Neutrophil (primary cell): ENCODE measurements around the gene CCDC102A.

Experiments used
- H3K27ac ChIP-seq: fragments of 200-600 bp; sonication (generic); 2 replicates; pipeline ENCODE4 v1.5.1; 2016; ENCODE audit warnings: mild to moderate bottlenecking, moderate library complexity
- H3K27me3 ChIP-seq: fragments of 200-600 bp; sonication (generic); 2 replicates; pipeline ENCODE4 v1.6.0; 2016; ENCODE audit warnings: mild to moderate bottlenecking
- H3K36me3 ChIP-seq: fragments of 200-600 bp; sonication (generic); 2 replicates; pipeline ENCODE4 v1.5.1; 2017
- H3K4me1 ChIP-seq, 2 experiments: fragments of 200-600 bp in 1 of 2; sonication (generic) in 1 of 2; 1 replicate in 1 of 2; 2 replicates in 1 of 2; pipeline versions ENCODE4 v1.5.1 to v1.6.1; 2013 to 2016; ENCODE audit warnings: low read depth in 1 of 2, low read length in 1 of 2, mild to moderate bottlenecking in 1 of 2, moderate library complexity in 1 of 2; ENCODE audit not compliant: control insufficient read depth in 1 of 2, insufficient read depth in 1 of 2
- H3K4me3 ChIP-seq, 2 experiments: fragments of 200-600 bp in 1 of 2; sonication (generic) in 1 of 2; 1 replicate in 1 of 2; 2 replicates in 1 of 2; pipeline ENCODE4 v1.5.1; 2013 to 2016; ENCODE audit warnings: low read depth in 1 of 2, low read length in 1 of 2, mild to moderate bottlenecking in 1 of 2, moderate library complexity in 1 of 2
- H3K9me3 ChIP-seq: fragments of 200-600 bp; sonication (generic); 2 replicates; pipeline ENCODE4 v1.5.1; 2016
- TF ChIP-seq, protein P1 (sequence below): fragments of 200-600 bp; sonication (generic); IDR thresholded peaks from 2 replicates; pipeline ENCODE4 v1.5.1; 2016; ENCODE audit warnings: antibody characterized with exemption

CCDC102A gene

DNA sequence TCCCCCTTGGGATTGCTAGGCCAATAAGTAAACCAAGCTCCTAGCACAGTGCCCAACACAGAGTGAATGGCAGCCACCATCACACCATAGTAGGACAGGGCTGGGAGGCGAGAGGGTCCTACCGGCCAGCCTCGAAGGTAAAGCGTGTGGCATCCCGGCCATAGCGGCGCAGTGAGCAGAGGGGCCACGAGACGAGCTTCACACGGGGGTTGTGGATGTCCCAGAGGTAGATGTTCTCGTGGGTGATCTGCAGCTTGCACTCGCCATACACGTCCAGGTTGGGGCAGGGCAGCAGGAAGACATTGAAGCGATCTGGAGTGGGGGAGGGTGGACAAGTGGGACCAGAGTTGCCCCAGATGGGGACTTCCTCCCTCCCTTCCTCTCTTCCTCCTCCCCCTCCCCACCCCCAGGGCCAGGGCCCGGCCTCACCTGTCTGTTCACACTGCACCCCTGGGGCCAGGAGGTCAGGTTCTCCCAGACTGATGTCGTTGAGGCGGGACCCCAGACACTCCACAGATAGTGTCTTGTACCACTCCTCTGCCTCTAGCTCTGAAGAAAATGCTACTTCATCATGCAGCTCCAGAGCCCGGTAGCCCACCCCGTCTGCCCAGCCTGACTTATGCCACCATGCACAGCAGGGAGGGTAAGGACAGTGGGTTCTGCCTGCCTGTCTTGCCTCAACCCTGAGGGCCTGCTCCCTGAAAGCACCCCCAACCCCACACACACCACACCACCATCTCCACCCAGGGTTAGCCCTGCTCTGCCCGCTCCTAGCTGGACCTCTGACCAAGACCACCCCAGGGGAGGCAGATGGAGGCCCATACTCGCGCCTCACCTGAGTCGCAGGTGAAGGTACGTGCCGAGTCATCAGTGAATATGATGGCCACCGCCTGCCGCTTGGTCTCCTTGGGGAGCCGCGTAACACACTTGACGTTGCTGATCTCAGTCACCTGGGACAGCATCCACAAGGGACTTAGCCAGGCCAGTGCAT lies 61.4 kb downstream of the CCDC102A start:
- Histone ChIP-seq H3K4me1 (peaks cover 62 to 75% of the 10 kb centered on the region in 2 experiments), H3K27me3 (peaks cover 31% of the 10 kb centered on the region), H3K9me3 (no peaks in the 10 kb centered on the region), H3K27ac (no peak overlapping the region), H3K36me3 (peaks cover 19% of the 10 kb centered on the region), H3K4me3 (peak overlapping the region in 1 of 2 experiments; percentile 39)
- TF ChIP-seq, protein P1, sequence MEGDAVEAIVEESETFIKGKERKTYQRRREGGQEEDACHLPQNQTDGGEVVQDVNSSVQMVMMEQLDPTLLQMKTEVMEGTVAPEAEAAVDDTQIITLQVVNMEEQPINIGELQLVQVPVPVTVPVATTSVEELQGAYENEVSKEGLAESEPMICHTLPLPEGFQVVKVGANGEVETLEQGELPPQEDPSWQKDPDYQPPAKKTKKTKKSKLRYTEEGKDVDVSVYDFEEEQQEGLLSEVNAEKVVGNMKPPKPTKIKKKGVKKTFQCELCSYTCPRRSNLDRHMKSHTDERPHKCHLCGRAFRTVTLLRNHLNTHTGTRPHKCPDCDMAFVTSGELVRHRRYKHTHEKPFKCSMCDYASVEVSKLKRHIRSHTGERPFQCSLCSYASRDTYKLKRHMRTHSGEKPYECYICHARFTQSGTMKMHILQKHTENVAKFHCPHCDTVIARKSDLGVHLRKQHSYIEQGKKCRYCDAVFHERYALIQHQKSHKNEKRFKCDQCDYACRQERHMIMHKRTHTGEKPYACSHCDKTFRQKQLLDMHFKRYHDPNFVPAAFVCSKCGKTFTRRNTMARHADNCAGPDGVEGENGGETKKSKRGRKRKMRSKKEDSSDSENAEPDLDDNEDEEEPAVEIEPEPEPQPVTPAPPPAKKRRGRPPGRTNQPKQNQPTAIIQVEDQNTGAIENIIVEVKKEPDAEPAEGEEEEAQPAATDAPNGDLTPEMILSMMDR = no peak

DNA sequence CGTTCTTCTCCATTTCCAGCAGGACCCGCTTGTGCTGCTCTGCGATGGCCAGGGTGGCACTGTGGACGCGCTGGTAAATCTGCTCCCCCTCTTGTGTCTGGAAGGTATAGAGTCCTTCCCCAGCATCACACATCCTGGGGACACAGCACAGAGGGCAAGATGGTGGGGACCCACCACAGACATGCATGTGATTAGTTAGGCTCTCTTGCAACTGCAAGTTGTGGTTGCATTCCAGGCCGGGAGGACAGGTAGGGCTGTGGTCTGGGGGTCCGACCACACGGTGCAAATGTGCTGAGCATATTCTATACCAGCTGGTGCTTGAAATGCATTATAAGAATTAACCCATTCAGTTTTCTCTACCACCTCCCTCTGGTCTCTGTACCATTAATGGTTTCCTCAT lies 62.5 kb downstream of the CCDC102A start:
- H3K4me1 ChIP-seq = peaks cover 59 to 75% of the 10 kb centered on the region in 2 experiments
- no peak overlapping the region for H3K27ac ChIP-seq
- peaks cover 30% of the 10 kb centered on the region for H3K36me3 ChIP-seq
- TF ChIP-seq, protein P1 = no peak
- H3K4me3 ChIP-seq = no peak overlapping the region
- H3K9me3 ChIP-seq = no peaks in the 10 kb centered on the region
- peaks cover 21% of the 10 kb centered on the region for H3K27me3 ChIP-seq

DNA sequence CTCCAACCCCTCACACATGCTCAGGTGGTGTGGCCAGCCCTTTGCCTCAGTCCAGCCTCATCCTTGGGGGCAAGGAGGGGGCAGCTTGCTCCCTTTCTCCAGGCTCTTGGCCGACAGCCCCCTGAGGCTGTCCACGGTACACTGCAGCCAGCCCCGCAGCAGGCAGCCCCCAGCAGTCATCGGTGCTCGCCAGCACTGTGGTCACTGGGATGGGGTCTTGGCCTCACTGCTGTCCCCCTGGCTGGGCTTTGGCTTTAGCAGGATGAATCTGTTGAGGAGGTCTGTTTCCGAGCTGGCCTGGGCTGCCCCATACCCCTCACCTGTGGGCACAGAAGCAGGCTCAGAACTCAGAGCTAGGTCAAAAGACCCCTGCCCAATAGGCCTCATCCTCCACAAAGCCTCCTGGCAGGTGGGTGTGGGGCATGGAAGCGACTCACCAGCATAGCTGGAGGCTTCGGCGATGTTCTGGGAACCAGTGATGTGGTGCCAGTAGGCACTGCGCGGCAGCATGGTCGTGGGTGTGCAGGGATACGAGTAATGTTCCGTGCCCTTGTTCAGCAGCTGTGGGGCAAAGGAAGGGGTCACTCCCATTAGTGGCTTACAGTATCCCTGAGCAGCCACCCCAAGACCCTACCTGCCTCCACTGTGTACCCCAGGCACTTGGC lies 63.1 kb downstream of the CCDC102A start:
- Histone ChIP-seq H3K27me3 (peaks cover 15% of the 10 kb centered on the region), H3K4me1 (peaks cover 57 to 75% of the 10 kb centered on the region in 2 experiments), H3K27ac (peak overlapping the region; percentile 80), H3K4me3 (no peak overlapping the region), H3K36me3 (peaks cover 36% of the 10 kb centered on the region), H3K9me3 (no peaks in the 10 kb centered on the region)
- TF ChIP-seq, protein P1 = no peak

DNA sequence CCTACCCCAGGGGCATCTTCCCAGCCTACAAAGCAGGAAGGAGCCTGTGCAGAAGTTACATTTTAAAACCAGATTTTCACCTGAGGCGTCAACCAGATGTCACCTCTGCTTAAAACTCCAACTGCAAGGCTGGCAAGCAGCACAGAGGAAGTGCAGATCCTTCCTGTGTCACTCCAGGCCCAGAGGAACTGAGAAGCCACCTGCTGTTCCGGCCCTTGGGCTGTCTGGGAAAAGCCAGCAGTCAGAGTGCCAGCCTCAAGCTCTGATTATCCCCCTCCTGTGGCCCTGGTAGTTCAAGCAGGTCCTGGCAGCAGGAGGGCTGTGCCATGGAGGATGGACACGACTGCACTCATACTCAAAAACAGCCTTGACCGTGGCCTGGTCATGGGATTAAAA lies 63.7 kb downstream of the CCDC102A start:
- Histone ChIP-seq H3K27me3 (peaks cover 8% of the 10 kb centered on the region), H3K36me3 (peaks cover 42% of the 10 kb centered on the region), H3K4me1 (peaks cover 57 to 75% of the 10 kb centered on the region in 2 experiments), H3K4me3 (no peak overlapping the region), H3K27ac (peak overlapping the region; percentile 80), H3K9me3 (no peaks in the 10 kb centered on the region)
- TF ChIP-seq, protein P1 = no peak

DNA sequence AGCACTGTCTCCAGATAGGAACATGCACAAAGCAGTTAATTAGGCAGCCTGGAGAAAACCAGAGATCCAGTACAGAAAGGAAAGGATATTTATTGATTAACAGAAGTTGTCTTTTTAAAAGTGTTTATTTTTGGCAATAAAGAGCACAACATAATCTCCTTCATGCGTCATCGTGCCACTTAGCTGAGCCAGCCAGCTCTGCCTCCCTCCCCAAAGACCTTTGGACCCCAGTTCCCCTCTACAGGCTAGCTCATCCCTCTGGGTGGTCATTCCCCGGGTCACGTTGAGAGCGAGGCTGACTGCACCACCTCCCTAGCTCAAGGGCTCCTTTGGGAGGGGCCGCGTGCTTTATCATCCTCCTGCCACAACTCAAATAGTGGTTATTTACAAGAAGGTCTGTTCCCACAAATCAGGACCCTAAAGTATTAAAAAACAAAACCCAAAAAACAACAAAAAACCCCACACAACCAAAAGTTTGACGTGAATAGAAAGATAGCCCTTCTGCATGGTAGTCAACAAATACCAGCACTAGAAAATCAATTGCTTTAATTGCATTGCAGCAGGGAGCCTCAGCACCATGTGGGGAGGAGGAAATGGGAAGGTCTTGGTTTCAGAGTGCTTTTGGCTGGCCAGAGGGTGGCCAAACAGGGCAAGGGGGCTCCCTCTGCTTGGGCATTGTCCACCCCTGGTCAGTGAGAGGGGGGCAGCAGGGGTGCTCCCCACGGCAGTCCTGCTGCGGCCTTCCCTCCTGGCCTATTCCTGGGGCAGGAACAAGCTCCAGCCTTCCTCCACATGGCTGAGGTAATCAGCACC lies 64.3 kb downstream of the CCDC102A start:
- TF ChIP-seq, protein P1 = no peak
- H3K4me3 ChIP-seq = no peak overlapping the region
- H3K4me1 ChIP-seq = peaks cover 57 to 75% of the 10 kb centered on the region in 2 experiments
- peak overlapping the region; percentile 80 for H3K27ac ChIP-seq
- no peaks in the 10 kb centered on the region for H3K9me3 ChIP-seq
- peaks cover 48% of the 10 kb centered on the region for H3K36me3 ChIP-seq
- peaks cover 2% of the 10 kb centered on the region for H3K27me3 ChIP-seq
